ENCODE measurements around the gene SLC5A6.

DNA sequence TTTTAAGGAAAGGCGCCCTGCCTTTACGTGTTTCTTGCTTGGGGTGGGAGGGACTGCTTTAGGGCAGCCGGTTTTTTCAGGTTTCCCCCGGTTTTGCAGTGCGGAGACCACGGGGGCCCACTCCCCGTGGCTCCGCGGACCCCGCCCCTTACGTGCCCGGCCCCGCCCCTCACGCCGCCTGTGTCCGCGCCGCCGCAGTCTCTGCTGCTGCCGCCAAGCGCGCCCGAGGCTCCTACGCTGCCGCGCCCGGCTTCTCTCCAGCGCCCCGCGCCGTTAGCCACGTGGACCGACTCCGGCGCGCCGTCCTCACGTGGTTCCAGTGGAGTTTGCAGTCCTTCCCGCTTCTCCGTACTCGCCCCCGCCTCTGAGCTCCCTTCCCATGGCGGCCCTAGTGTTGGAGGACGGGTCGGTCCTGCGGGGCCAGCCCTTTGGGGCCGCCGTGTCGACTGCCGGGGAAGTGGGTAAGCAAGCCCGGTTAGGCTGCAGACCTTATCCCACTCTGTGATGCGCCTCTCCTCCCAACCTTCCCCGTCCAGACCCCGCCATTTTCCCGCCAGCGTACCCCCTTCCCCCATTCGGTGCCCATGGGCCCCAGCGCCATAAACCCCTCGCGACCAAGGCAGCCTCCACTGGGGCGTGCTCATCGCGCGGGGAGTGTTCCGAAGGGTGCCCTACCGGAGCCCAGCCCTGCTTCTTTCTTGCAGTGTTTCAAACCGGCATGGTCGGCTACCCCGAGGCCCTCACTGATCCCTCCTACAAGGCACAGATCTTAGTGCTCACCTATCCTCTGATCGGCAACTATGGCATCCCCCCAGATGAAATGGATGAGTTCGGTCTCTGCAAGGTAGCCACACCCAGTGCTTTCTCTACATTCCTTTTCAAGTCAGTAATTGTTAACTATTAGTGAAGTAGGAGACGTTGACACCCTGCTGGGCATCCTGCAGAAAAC, 5.4 kb upstream of the SLC5A6 start, which contains the start of gene CAD:
- no peak for TF ChIP-seq ZBTB33 (IDR thresholded peaks at IDR 0.05; ENCODE audit: borderline replicate concordance, low read depth)
- TF ChIP-seq TAF1 (IDR thresholded peaks at IDR 0.05; ENCODE audit: borderline replicate concordance, low read depth, low read length): peak; percentile 52; the same call in 1 of the 2 replicates
- TF ChIP-seq, protein P1, sequence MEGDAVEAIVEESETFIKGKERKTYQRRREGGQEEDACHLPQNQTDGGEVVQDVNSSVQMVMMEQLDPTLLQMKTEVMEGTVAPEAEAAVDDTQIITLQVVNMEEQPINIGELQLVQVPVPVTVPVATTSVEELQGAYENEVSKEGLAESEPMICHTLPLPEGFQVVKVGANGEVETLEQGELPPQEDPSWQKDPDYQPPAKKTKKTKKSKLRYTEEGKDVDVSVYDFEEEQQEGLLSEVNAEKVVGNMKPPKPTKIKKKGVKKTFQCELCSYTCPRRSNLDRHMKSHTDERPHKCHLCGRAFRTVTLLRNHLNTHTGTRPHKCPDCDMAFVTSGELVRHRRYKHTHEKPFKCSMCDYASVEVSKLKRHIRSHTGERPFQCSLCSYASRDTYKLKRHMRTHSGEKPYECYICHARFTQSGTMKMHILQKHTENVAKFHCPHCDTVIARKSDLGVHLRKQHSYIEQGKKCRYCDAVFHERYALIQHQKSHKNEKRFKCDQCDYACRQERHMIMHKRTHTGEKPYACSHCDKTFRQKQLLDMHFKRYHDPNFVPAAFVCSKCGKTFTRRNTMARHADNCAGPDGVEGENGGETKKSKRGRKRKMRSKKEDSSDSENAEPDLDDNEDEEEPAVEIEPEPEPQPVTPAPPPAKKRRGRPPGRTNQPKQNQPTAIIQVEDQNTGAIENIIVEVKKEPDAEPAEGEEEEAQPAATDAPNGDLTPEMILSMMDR (IDR thresholded peaks at IDR 0.05): peak; percentile 21
- no peak for TF ChIP-seq RXRA (IDR thresholded peaks at IDR 0.05; ENCODE audit: borderline replicate concordance, low read depth)
- TF ChIP-seq EP300 (IDR thresholded peaks at IDR 0.05; ENCODE audit: borderline replicate concordance in 1 of 2, low read depth in 1 of 2, low read length in 1 of 2): no peak; a peak in 1 of 4 replicates
- peak; percentile 86 for TF ChIP-seq POLR2AphosphoS5 (IDR thresholded peaks at IDR 0.05; ENCODE audit: low read depth, low read length)
- TF ChIP-seq, protein P2, sequence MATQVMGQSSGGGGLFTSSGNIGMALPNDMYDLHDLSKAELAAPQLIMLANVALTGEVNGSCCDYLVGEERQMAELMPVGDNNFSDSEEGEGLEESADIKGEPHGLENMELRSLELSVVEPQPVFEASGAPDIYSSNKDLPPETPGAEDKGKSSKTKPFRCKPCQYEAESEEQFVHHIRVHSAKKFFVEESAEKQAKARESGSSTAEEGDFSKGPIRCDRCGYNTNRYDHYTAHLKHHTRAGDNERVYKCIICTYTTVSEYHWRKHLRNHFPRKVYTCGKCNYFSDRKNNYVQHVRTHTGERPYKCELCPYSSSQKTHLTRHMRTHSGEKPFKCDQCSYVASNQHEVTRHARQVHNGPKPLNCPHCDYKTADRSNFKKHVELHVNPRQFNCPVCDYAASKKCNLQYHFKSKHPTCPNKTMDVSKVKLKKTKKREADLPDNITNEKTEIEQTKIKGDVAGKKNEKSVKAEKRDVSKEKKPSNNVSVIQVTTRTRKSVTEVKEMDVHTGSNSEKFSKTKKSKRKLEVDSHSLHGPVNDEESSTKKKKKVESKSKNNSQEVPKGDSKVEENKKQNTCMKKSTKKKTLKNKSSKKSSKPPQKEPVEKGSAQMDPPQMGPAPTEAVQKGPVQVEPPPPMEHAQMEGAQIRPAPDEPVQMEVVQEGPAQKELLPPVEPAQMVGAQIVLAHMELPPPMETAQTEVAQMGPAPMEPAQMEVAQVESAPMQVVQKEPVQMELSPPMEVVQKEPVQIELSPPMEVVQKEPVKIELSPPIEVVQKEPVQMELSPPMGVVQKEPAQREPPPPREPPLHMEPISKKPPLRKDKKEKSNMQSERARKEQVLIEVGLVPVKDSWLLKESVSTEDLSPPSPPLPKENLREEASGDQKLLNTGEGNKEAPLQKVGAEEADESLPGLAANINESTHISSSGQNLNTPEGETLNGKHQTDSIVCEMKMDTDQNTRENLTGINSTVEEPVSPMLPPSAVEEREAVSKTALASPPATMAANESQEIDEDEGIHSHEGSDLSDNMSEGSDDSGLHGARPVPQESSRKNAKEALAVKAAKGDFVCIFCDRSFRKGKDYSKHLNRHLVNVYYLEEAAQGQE (IDR thresholded peaks at IDR 0.05; ENCODE audit: low read depth, low read length): peak; percentile 43; the same call in 1 of the 2 replicates
- TF ChIP-seq RFX5 (IDR thresholded peaks at IDR 0.05; ENCODE audit: low read length): no peak
- TF ChIP-seq RAD21 (IDR thresholded peaks at IDR 0.05; ENCODE audit: low read length): no peak
- TF ChIP-seq ELF1 (IDR thresholded peaks at IDR 0.05): no peak
- TF ChIP-seq NFIC (IDR thresholded peaks at IDR 0.05; ENCODE audit: borderline replicate concordance): no peak
- no peak for TF ChIP-seq GABPA (IDR thresholded peaks at IDR 0.05; ENCODE audit: low read depth)
- TF ChIP-seq, protein P3, sequence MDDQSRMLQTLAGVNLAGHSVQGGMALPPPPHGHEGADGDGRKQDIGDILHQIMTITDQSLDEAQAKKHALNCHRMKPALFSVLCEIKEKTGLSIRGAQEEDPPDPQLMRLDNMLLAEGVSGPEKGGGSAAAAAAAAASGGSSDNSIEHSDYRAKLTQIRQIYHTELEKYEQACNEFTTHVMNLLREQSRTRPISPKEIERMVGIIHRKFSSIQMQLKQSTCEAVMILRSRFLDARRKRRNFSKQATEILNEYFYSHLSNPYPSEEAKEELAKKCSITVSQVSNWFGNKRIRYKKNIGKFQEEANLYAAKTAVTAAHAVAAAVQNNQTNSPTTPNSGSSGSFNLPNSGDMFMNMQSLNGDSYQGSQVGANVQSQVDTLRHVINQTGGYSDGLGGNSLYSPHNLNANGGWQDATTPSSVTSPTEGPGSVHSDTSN (IDR thresholded peaks at IDR 0.05): peak; percentile 53; the same call in 1 of the 2 replicates
- no peak for TF ChIP-seq FOSL2 (IDR thresholded peaks at IDR 0.05; ENCODE audit: borderline replicate concordance, low read depth)

Measured in SK-N-SH (cell line).